Measurements from ENCODE around the gene PELI1.

GRCh38 chr2:64139956-64140355 is 4.3 kb downstream of the PELI1 start:
- TF ChIP-seq EZH2 (IDR thresholded peaks at IDR 0.05; ENCODE audit: insufficient read depth, poor library complexity, severe bottlenecking) (no peak), EZH2phosphoT487 (IDR thresholded peaks at IDR 0.05; ENCODE audit: insufficient read depth, low read depth) (no peak)

All from GM23248 (cell line).